HepG2 (cell line): ENCODE measurements around the gene RTL5. TPM values are rescaled to one million over a fixed set of nuclear protein-coding genes. Genes with fewer than 3 reads are reported as not detected.

Source experiments
- ATAC-seq: fragments of 200-7000 bp; cut with Tn5 transposase; 3 replicates; pipeline ENCODE4 v1.9.1; 2020; ENCODE audit warnings: mild to moderate bottlenecking, moderate library complexity
- BruUV-seq: library from RNA; stranded (reverse); fragments of 400-500 nt; replicated peaks from 2 replicates; lab custom pipeline; 2021; lab: Mats Ljungman, UMichigan
- CTCF ChIA-PET: fragments of 300-600 bp; formaldehyde crosslinking; extraction: SDS; loops from one replicate; lab custom pipeline; 2021; ENCODE audit warnings: low total read pairs, inconsistent platforms, low intra/inter-chr PET ratio; lab: Yijun Ruan, JAX
- POLR2A ChIA-PET: fragments of 350-600 bp; sonication (Branson Sonifier 250); formaldehyde crosslinking; loops from one replicate; lab custom pipeline; 2020; ENCODE audit warnings: antibody characterized with exemption, inconsistent platforms; lab: Yijun Ruan, JAX
- DNase-seq: peaks from one replicate; pipeline ENCODE4 v3.0.0-alpha.2; 2015; ENCODE audit warnings: low spot score
- FAIRE-seq: peaks from 3 replicates; lab custom pipeline; 2011; peaks lifted over from hg19 to GRCh38; lab: Jason Lieb, UNC
- H2AFZ ChIP-seq: one replicate; pipeline ENCODE4 v1.6.1; 2011; ENCODE audit warnings: low read length, inconsistent platforms
- H3K27ac ChIP-seq: fragments of 300-600 bp; 3 replicates; pipeline ENCODE4 v1.8.0; 2011; ENCODE audit warnings: mixed run types, mild to moderate bottlenecking, mixed read lengths, low read length, inconsistent platforms; ENCODE audit not compliant: insufficient read depth; ENCODE audit errors: extremely low read length
- H3K27me3 ChIP-seq, 2 experiments: fragments of 200-600 bp in 1 of 2; 2 replicates in 1 of 2; 3 replicates in 1 of 2; pipeline versions ENCODE4 v1.6.0 to v1.8.0; 2011; ENCODE audit warnings: low read length in 2 of 2, mild to moderate bottlenecking in 2 of 2, moderate library complexity in 2 of 2, inconsistent platforms in 1 of 2; ENCODE audit not compliant: insufficient read depth in 2 of 2, control insufficient read depth in 1 of 2
- H3K36me3 ChIP-seq, 2 experiments: fragments of 200-600 bp in 1 of 2; replicated peaks in 1 of 2; 2 replicates in 1 of 2; 3 replicates in 1 of 2; pipeline versions ENCODE4 v1.5.1 to v1.8.0; 2011; ENCODE audit warnings: low read length in 2 of 2, inconsistent platforms in 1 of 2; ENCODE audit not compliant: insufficient read depth in 2 of 2, control insufficient read depth in 1 of 2
- H3K4me1 ChIP-seq: 2 replicates; pipeline ENCODE4 v1.5.1; 2012; ENCODE audit warnings: low read length, inconsistent platforms; ENCODE audit not compliant: insufficient read depth
- H3K4me2 ChIP-seq: 2 replicates; pipeline ENCODE4 v1.6.0; 2011; ENCODE audit warnings: low read depth, low read length, inconsistent platforms
- H3K4me3 ChIP-seq, 3 experiments: fragments of 200-600 bp in 1 of 3; sonication (generic), shearing (Covaris generic) in 1 of 3; replicated peaks in 1 of 3; 2 replicates each; pipeline ENCODE4 v1.5.1; 2011 to 2016; ENCODE audit warnings: low read length in 3 of 3, inconsistent platforms in 2 of 3, low read depth in 2 of 3, mild to moderate bottlenecking in 2 of 3, control low read depth in 1 of 3, mixed read lengths in 1 of 3; ENCODE audit not compliant: insufficient read depth in 1 of 3
- H3K79me2 ChIP-seq: one replicate; pipeline ENCODE4 v1.6.1; 2011; ENCODE audit warnings: low read length, inconsistent platforms; ENCODE audit not compliant: insufficient read depth
- H3K9ac ChIP-seq: 2 replicates; pipeline ENCODE4 v1.6.0; 2011; ENCODE audit warnings: mild to moderate bottlenecking, low read depth, low read length, inconsistent platforms; ENCODE audit not compliant: insufficient read depth
- H3K9me3 ChIP-seq: 2 replicates; pipeline ENCODE4 v1.5.1; 2012; ENCODE audit warnings: mild to moderate bottlenecking, low read length
- H4K20me1 ChIP-seq: 2 replicates; pipeline ENCODE4 v1.6.0; 2011; ENCODE audit warnings: inconsistent platforms, mild to moderate bottlenecking, low read length, moderate library complexity; ENCODE audit not compliant: insufficient read depth
- ATM ChIP-seq: fragments of 450-650 bp; IDR thresholded peaks from 2 replicates; pipeline ENCODE4 v1.7.1; 2017; ENCODE audit warnings: mild to moderate bottlenecking, borderline replicate concordance
- GLI4 ChIP-seq: sonication (generic); formaldehyde crosslinking; IDR thresholded peaks from 2 replicates; pipeline ENCODE4 v1.5.1; 2020; ENCODE audit warnings: missing genetic modification reagents, mild to moderate bottlenecking, moderate library complexity, borderline replicate concordance
- HNRNPK ChIP-seq: fragments of 200-400 bp; formaldehyde crosslinking; IDR thresholded peaks from 2 replicates; pipeline ENCODE4 v1.6.1; 2018; ENCODE audit warnings: low read length, low read depth, moderate library complexity, mild to moderate bottlenecking; ENCODE audit not compliant: poor library complexity, severe bottlenecking
- PREB ChIP-seq: sonication (generic); formaldehyde crosslinking; IDR thresholded peaks from 2 replicates; pipeline ENCODE4 v1.4.0; 2020; ENCODE audit warnings: missing genetic modification reagents
- REL ChIP-seq: sonication (generic); formaldehyde crosslinking; conservative IDR thresholded peaks from 2 replicates; pipeline ENCODE4 v1.8.0; 2022; ENCODE audit warnings: mild to moderate bottlenecking, missing genetic modification reagents, moderate library complexity
- REST ChIP-seq, 2 experiments: IDR thresholded peaks; 2 replicates each; pipeline ENCODE4 v1.6.1; 2011 to 2012; ENCODE audit warnings: low read length in 2 of 2, borderline replicate concordance in 1 of 2, low read depth in 1 of 2, mild to moderate bottlenecking in 1 of 2, moderate library complexity in 1 of 2
- STAG1 ChIP-seq: sonication (generic); formaldehyde crosslinking; IDR thresholded peaks from 2 replicates; pipeline ENCODE4 v1.4.0; 2020; ENCODE audit warnings: missing genetic modification reagents
- SUZ12 ChIP-seq: fragments of 150-350 bp; IDR thresholded peaks from 2 replicates; pipeline ENCODE4 v1.6.1; 2014; ENCODE audit warnings: low read depth, low read length
- TSC22D2 ChIP-seq: sonication (generic); formaldehyde crosslinking; IDR thresholded peaks from 2 replicates; pipeline ENCODE4 v1.5.1; 2020; ENCODE audit warnings: missing genetic modification reagents, mild to moderate bottlenecking, borderline replicate concordance
- ZFP90 ChIP-seq: sonication (generic); formaldehyde crosslinking; IDR thresholded peaks from 2 replicates; pipeline ENCODE4 v1.8.0; 2022; ENCODE audit warnings: missing genetic modification reagents, mild to moderate bottlenecking, inconsistent platforms, borderline replicate concordance
- ZMYM2 ChIP-seq: sonication (generic); formaldehyde crosslinking; IDR thresholded peaks from 2 replicates; pipeline ENCODE4 v1.8.0; 2022; ENCODE audit warnings: mild to moderate bottlenecking, missing genetic modification reagents
- ZMYM3 ChIP-seq: sonication (generic); formaldehyde crosslinking; IDR thresholded peaks from 2 replicates; pipeline ENCODE4 v1.5.1; 2020; ENCODE audit warnings: mild to moderate bottlenecking, missing genetic modification reagents
- ZNF629 ChIP-seq: sonication (generic); formaldehyde crosslinking; conservative IDR thresholded peaks from 2 replicates; pipeline ENCODE4 v1.5.0; 2020; ENCODE audit warnings: missing genetic modification reagents
- WGBS: methylation state at CpG from one replicate; pipeline ENCODE4 v1.1.6; 2017; ENCODE audit warnings: low lambda C conversion rate; 5-methylcytosine and 5-hydroxymethylcytosine counted together
- in situ Hi-C: cut with HindIII; loops from 2 replicates; pipeline ENCODE4 v1.10.0; 2017; ENCODE audit warnings: low pct_unique_long_range_greater_than_20kb; ENCODE audit not compliant: extremely low pct_ligation_motif_present
- intact Hi-C: fragments of 100-400 bp; cut with micrococcal nuclease; formaldehyde crosslinking; loops from one replicate; pipeline ENCODE4 v1.10.0; 2022; ENCODE audit not compliant: unreplicated experiment
- polyA plus RNA-seq, 8 experiments: library from polyadenylated mRNA; depleted of rRNA in 3 of 8; stranded (reverse) in 7 of 8; unstranded in 1 of 8; fragments of >200 nt; fragmentation: Illumina TruSeq in 4 of 8; extraction: Trizol in 4 of 8; gene quantifications; 2 replicates each; pipeline versions ENCODE4 v1.2.1 to v1.2.3, GENCODE V29; 2011 to 2016; ENCODE audit warnings: low read depth in 4 of 8, missing spikeins in 1 of 8, mixed read lengths in 1 of 8; ENCODE audit not compliant: insufficient read depth in 1 of 8
- total RNA-seq, 5 experiments: library from RNA; depleted of rRNA; stranded (reverse); fragments of >200 nt; fragmentation: Illumina TruSeq; extraction: Trizol; gene quantifications; 2 replicates each; pipeline ENCODE4 v1.2.3, GENCODE V29; 2016; ENCODE audit warnings: low read depth in 1 of 5
- TF ChIP-seq, protein P1 (sequence below): sonication (generic); formaldehyde crosslinking; IDR thresholded peaks from 2 replicates; pipeline ENCODE4 v1.4.0; 2020; ENCODE audit warnings: mild to moderate bottlenecking, missing genetic modification reagents

RTL5 gene
- total and polyA plus RNA-seq, 2 of the 13 experiments (the other 11 are each of a cell fraction or from before 2014, with no cell fraction given): not detected

DNA sequence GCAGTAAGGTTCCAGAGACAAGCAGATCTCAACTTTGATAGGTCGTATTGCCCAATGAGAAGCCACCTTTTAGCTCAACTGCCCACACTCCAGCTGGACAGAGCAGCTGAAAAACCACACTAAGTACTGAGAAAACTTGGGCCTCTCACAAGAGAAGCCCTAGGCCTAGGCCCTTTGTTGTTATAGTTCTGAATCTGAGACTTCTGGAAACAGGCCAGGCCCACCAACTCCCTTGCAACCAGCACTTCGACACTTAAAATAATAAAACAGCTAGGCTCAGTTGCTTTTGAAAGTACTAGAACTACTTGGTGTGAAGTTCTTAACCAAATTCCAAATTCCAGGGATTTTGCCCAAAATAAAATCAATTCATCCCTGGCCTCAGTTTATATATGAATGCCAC lies 13.5 kb upstream of the RTL5 start:
- FAIRE-seq: no peak

GRCh38 chrX:72143609-72143907 lies 11.8 kb upstream of the RTL5 start:
- H2AFZ ChIP-seq: no peak overlapping the region
- WGBS: 0% methylated on average over 2 of the region's 2 CpGs
- no peak for ATAC-seq
- H3K27ac ChIP-seq: no peak overlapping the region
- no peaks in the 10 kb centered on the region for H3K9me3 ChIP-seq
- ChIA-PET POLR2A (no interaction called here), CTCF (no interaction called here)
- DNase-seq: no peak
- no peak overlapping the region for H3K4me3 ChIP-seq
- H3K36me3 ChIP-seq: no peaks in the 10 kb centered on the region
- in situ Hi-C loops: no loop called here
- H3K9ac ChIP-seq: no peak overlapping the region
- intact Hi-C loops: no loop called here
- H4K20me1 ChIP-seq: no peaks in the 10 kb centered on the region
- H3K4me1 ChIP-seq: no peaks in the 10 kb centered on the region
- no peaks in the 10 kb centered on the region for H3K79me2 ChIP-seq
- H3K27me3 ChIP-seq: no peaks in the 10 kb centered on the region
- no peak overlapping the region for H3K4me2 ChIP-seq
- FAIRE-seq: no peak
- no TSS peak for BruUV-seq
- TF ChIP-seq ATM (no peak), PREB (CRISPR knock-in tag) (no peak), REL (CRISPR knock-in tag) (no peak), ZFP90 (CRISPR knock-in tag) (no peak), STAG1 (CRISPR knock-in tag) (no peak), GLI4 (CRISPR knock-in tag) (no peak), SUZ12 (no peak), TSC22D2 (CRISPR knock-in tag) (no peak), REST (IDR thresholded peaks at IDR 0.05; ENCODE audit: borderline replicate concordance in 1 of 2, low read depth in 1 of 2, low read length in 2 of 2) (no peak), ZMYM2 (CRISPR knock-in tag) (no peak), ZMYM3 (no peak), ZNF629 (CRISPR knock-in tag) (no peak)
- TF ChIP-seq, protein P1, sequence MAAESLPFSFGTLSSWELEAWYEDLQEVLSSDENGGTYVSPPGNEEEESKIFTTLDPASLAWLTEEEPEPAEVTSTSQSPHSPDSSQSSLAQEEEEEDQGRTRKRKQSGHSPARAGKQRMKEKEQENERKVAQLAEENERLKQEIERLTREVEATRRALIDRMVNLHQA (CRISPR knock-in tag): no peak

More for the DNA sequence above, 13.5 kb upstream of the RTL5 start:
- H2AFZ ChIP-seq: no peak overlapping the region
- no peak overlapping the region for H3K27ac ChIP-seq
- BruUV-seq: no TSS peak
- H3K4me3 ChIP-seq: no peak overlapping the region
- no peaks in the 10 kb centered on the region for H3K27me3 ChIP-seq
- CTCF ChIA-PET: no interaction called here
- no peak overlapping the region for H3K9ac ChIP-seq
- intact Hi-C loops: no loop called here
- H3K4me1 ChIP-seq: no peaks in the 10 kb centered on the region
- H3K79me2 ChIP-seq: no peaks in the 10 kb centered on the region
- no peaks in the 10 kb centered on the region for H3K9me3 ChIP-seq
- POLR2A ChIA-PET: no interaction called here
- H3K36me3 ChIP-seq: no peaks in the 10 kb centered on the region
- H3K4me2 ChIP-seq: no peak overlapping the region
- ATAC-seq (no peak), DNase-seq (no peak)
- in situ Hi-C loops: no loop called here
- no peak for TF ChIP-seq HNRNPK
- no peaks in the 10 kb centered on the region for H4K20me1 ChIP-seq
- no CpG with 5 or more reads among the region's 2 CpGs for WGBS
